Skeletal muscle cell (primary cell): Measurements from ENCODE around the gene GINS3.
"Not testable (repeated sequence)": the region's sequence is repeated elsewhere in the genome, so short reads cannot be mapped to it uniquely, and the experiment has no call there.

ENCODE experiments used
- DNase-seq: peaks from one replicate; pipeline ENCODE4 v3.0.0-alpha.2; 2010; ENCODE audit warnings: low read depth
- H3K4me3 ChIP-seq: 2 replicates; pipeline ENCODE4 v1.5.1; 2011; ENCODE audit warnings: low read depth, mild to moderate bottlenecking, control low read depth, low read length, moderate library complexity

Gene GINS3

GRCh38 chr16:58384437-58385055 lies 7.7 kb upstream of the GINS3 start:
- no peak for DNase-seq
- H3K4me3 ChIP-seq: no peak overlapping the region

- no peak for DNase-seq
- H3K4me3 ChIP-seq: no peak overlapping the region
Measured at GRCh38 chr16:58385218-58385773, 7.0 kb upstream of the GINS3 start.

GRCh38 chr16:58389724-58390123 lies 2.5 kb upstream of the GINS3 start:
- DNase-seq: no peak
- no peak overlapping the region for H3K4me3 ChIP-seq

- DNase-seq: no peak
Measured at GRCh38 chr16:58393138-58393504, 850 bp downstream of the GINS3 start.

GRCh38 chr16:58396897-58397296 lies 4.6 kb downstream of the GINS3 start:
- not testable (repeated sequence) for DNase-seq, H3K4me3 ChIP-seq

More at GRCh38 chr16:58393138-58393504, 850 bp downstream of the GINS3 start:
- peak overlapping the region; percentile 94 for H3K4me3 ChIP-seq

GRCh38 chr16:58399718-58400633 lies 7.7 kb downstream of the GINS3 start:
- no peak for DNase-seq
- H3K4me3 ChIP-seq: no peak overlapping the region

- not testable (repeated sequence) for DNase-seq, H3K4me3 ChIP-seq
Measured at GRCh38 chr16:58401305-58401704, 9.0 kb downstream of the GINS3 start.

- DNase-seq: no peak
- no peak overlapping the region for H3K4me3 ChIP-seq
Measured at GRCh38 chr16:58402796-58403195, 10.5 kb downstream of the GINS3 start.

- no peak overlapping the region for H3K4me3 ChIP-seq
- DNase-seq: peak; percentile 43
Measured at GRCh38 chr16:58409316-58409973, 17.2 kb downstream of the GINS3 start.

- no peak for DNase-seq
- no peak overlapping the region for H3K4me3 ChIP-seq
Measured at GRCh38 chr16:58411336-58411735, 19.1 kb downstream of the GINS3 start.

GRCh38 chr16:58411736-58412614 lies 19.7 kb downstream of the GINS3 start:
- DNase-seq: no peak
- no peak overlapping the region for H3K4me3 ChIP-seq

GRCh38 chr16:58412615-58412970 lies 20.3 kb downstream of the GINS3 start:
- DNase-seq: not testable (repeated sequence)

GRCh38 chr16:58413359-58413758 lies 21.1 kb downstream of the GINS3 start:
- DNase-seq: no peak
- H3K4me3 ChIP-seq: no peak overlapping the region

More at GRCh38 chr16:58412615-58412970, 20.3 kb downstream of the GINS3 start:
- not testable (repeated sequence) for H3K4me3 ChIP-seq

GRCh38 chr16:58415003-58415402 lies 22.7 kb downstream of the GINS3 start:
- no peak overlapping the region for H3K4me3 ChIP-seq
- DNase-seq: no peak

GRCh38 chr16:58415961-58416360 lies 23.7 kb downstream of the GINS3 start:
- DNase-seq, H3K4me3 ChIP-seq: not testable (repeated sequence)

- DNase-seq: no peak
- H3K4me3 ChIP-seq: no peak overlapping the region
Measured at GRCh38 chr16:58417035-58417434, 24.8 kb downstream of the GINS3 start.

GRCh38 chr16:58417600-58417999 lies 25.3 kb downstream of the GINS3 start:
- H3K4me3 ChIP-seq: no peak overlapping the region
- DNase-seq: no peak

GRCh38 chr16:58418026-58418425 lies 25.8 kb downstream of the GINS3 start:
- DNase-seq: no peak

GRCh38 chr16:58418601-58419000 lies 26.3 kb downstream of the GINS3 start:
- H3K4me3 ChIP-seq: no peak overlapping the region
- DNase-seq: no peak

More at GRCh38 chr16:58418026-58418425, 25.8 kb downstream of the GINS3 start:
- no peak overlapping the region for H3K4me3 ChIP-seq
